LNCAP (cell line): ENCODE results near the gene PRRT1B.
A peak's percentile ranks its signal among the peaks of the same experiment; 100 is the strongest.

ENCODE experiments used
- TF ChIP-seq, protein P1 (sequence below): fragments of 450-650 bp; IDR thresholded peaks from 2 replicates; pipeline ENCODE4 v1.5.1; 2017; ENCODE audit warnings: mild to moderate bottlenecking

The PRRT1B gene

DNA sequence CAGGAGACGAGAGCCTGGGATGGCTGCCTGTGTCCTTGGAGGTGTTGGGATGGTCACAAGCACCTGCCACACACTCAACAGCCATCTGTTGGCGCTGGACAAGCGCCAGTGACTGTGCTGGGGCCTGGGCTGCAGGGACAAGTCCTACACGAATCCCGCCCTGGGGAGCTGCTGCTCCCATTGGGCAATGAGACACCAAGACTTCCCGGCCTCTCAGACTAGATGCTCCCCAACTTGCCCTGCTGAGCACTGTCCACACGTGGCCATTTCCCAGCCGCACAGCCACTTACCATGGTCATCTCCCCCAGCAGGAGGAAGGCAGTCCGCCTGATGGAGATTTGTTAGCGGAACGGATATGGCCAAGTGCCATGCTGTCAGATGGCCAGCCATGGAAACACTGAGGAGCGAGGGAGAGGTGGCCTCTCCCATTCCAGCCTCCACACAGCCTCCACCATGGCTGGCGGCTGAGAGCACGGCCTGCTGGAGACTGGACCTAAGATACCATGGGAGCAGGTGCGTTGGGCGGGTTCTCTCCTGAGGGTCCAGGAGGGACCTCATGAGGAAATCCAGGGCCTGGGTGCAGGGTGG, 43.9 kb downstream of the PRRT1B start:
- TF ChIP-seq, protein P1, sequence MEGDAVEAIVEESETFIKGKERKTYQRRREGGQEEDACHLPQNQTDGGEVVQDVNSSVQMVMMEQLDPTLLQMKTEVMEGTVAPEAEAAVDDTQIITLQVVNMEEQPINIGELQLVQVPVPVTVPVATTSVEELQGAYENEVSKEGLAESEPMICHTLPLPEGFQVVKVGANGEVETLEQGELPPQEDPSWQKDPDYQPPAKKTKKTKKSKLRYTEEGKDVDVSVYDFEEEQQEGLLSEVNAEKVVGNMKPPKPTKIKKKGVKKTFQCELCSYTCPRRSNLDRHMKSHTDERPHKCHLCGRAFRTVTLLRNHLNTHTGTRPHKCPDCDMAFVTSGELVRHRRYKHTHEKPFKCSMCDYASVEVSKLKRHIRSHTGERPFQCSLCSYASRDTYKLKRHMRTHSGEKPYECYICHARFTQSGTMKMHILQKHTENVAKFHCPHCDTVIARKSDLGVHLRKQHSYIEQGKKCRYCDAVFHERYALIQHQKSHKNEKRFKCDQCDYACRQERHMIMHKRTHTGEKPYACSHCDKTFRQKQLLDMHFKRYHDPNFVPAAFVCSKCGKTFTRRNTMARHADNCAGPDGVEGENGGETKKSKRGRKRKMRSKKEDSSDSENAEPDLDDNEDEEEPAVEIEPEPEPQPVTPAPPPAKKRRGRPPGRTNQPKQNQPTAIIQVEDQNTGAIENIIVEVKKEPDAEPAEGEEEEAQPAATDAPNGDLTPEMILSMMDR = no peak

DNA sequence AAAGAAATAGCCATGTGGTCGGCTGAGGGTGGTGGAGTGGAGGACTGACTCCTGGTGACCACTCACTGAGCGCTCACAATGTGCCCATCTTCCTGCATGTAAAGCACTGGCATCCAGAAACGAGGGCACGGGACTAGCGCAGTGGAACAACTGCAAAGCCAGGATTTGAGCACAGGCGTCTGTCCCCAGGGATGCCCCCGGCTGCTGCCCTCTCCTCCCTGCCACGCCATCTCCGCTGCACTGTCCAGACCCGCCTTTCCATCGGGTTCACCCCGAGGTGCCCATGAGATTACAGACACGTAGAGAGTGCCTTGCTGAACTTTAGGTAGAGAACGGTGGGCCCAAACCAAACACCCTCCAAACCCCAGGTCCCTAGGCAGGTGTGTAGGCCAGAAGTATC, 44.7 kb downstream of the PRRT1B start:
- TF ChIP-seq, protein P1 = no peak

DNA sequence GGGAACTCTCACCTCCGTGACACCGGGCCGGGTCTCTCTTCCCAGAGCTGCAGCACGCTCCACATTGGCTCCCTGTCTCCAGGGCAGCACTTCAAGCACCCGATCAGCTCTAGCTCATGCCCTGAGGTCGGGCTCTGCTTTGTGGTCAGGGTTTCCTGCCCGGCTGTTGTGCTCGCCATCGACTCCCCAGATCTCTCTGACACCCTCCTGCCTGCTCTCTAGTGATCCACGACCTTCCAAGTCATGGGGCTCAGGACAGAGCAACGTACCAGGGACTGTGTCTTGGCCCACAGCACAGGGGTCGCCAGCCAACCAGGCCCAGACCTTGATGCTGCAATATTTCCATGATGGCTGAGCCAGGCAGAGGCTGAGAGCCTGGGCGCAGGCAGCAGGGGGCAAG, 45.1 kb downstream of the PRRT1B start:
- TF ChIP-seq, protein P1 = no peak

DNA sequence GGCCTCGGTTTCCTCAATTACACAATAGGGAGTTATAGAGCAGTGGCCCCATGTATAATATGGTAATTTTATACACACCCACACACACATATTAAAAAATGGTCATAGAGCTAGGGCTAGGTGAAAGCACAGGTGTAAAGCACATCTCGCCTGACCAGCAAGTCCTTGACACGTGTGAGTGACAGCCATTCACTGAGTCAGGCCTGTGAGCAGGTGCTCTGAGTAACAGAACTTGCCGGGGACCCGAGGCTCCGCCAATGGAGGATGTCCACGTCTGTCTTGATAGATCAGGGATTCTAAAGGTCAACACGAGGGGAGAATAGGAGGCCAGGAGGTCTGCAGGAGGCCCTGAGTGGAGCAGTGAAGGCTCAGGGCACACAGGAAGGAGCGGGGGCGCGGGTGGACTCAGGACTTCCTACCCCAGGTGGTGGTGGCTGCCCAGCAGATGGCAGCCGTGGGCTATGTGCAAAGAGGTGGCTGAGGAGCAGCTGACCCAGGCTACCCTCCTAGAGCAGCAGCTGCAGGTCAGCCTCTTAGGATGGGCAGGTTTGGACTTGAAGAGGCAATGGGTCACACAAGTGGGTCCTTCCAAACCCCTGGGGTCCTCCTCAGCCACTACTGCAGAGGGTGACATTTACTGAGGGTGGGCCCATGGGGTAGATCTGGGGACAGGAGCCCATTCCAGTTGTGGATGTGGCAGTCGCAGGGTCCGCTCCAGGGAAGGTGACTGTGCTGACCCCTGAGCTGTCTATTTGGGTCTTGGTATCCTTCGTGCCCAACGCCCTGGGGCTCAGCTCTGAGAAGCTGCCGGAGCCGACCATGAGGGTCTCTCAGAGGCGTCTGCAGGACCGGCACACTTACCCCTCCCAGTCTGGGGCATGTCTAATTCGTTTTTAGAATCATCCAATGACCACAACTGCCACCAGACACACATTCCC, 45.9 kb downstream of the PRRT1B start:
- TF ChIP-seq, protein P1 = peak; percentile 79

DNA sequence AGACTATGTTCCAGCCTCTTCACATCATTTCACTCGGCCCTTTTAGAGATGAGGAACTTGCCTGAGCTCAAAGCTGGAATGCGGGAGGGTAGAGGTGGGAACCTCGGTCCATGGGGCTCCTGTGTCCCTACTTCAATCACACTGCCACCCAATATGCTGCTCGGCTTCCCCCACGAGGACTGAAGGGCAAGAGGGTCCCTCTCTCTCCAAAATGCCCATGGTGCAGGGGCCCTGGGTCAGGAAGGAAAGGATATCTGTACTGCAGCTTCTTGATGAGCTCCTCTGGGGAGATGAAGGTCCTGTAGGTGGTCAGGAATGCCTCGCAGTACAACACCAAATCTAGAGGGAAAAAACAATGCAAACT, 46.5 kb downstream of the PRRT1B start:
- TF ChIP-seq, protein P1 = no peak

DNA sequence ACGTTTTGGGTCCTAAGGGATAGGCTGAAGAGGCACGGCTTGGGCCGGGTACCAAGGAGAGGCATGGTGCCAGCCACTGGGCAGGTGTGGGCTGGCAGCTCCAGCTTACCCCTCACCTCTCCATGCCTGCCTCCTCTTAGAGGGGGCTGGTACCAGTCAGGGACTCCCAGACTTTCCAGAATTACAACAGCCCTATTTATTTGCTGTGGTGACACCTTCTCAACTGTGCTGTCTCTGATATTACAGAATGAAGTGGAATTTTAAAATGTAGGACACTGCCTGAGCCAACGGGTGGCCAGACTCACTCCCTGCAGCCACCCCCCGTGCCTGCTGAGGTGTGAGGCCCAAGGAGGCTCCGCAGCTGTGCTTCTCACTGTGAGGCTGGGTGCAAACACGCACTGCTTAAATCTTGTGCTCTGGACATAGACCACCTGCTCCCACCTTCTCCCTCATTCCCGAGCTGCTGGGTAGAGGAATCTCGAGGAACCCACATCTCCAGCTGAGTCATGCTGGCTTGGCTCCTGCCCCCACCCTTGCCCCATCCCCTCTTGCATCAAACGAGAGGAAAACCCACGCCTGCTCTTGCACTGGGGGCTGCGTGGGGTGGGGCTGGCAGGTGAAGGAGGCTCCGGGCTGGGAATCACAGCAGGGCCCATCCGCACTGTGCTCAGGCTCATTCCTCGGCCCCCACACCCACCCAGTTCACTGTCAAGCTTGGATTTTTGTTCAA, 47.9 kb downstream of the PRRT1B start:
- TF ChIP-seq, protein P1 = no peak

DNA sequence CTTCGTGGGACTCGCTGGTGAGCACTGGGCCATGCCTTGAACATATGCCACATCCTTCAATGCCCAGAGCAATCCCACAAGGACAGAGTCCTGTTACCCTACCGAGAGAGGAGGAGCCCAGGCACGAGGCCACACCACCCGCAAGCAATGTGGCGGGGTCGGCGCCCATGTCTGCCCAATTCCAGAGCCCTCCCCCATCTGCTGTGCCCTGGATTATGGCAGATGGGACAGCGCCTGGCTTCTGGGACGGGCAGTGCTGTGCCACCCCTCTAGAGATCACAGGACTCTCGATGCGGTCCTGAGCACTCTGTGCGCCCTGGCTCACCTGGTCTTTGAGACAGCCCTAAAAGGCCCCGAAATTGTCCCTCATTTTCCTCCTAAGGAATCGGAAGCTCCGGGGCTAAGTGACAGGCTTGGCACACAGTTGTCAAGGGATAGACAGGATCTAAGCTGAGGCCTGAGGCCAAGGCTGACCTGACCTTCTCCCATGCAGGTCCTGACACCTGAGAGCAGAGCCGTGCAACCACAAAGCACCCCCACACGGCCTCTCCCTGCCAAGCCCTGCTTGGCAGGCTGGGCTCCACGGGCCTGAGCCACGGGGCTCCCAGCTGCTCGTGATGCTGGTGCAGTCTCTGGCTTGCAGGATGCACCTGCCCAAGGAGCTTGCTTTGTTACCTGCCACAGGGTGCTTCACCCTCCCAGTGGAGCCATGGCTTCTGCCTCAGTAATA, 48.8 kb downstream of the PRRT1B start:
- TF ChIP-seq, protein P1 = no peak
